GM13977 (cell line): ENCODE results near the gene VTN.

Experiments
- DNase-seq: peaks from one replicate; pipeline ENCODE4 v3.0.0; 2012; ENCODE audit warnings: low spot score
- in situ Hi-C: fragments of 300-500 bp; cut with MboI; formaldehyde crosslinking; loops from one replicate; pipeline ENCODE4 v1.12.0; 2022; ENCODE audit warnings: low sequenced_read_pairs, low pct_unique_long_range_greater_than_20kb, mixed read lengths, inconsistent platforms; ENCODE audit not compliant: unreplicated experiment
- TF ChIP-seq, protein P1 (sequence below): IDR thresholded peaks from 2 replicates; pipeline ENCODE4 v1.5.1; 2012; ENCODE audit warnings: mild to moderate bottlenecking, control low read depth; ENCODE audit not compliant: insufficient read depth; ENCODE audit errors: extremely low read depth, missing control alignments

Gene VTN

DNA sequence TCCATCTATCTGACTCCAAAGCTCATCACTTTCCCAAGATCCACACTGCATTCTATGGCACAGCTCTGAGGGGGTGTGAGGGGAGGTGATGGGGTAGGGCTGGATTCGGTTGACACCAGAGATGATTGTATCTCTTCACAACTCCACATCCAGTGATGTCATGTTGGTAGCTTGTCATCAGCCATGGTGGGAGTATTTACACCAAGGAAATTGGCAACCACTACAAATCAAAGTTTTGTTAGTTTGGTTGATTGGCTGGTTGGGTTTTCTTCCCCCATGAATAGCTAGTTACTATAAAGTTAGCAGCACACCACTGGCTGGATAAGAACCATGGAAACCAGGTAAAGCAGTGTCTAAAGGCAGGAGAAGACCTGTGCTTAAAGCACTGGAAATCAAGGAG lies 20.9 kb upstream of the VTN start:
- in situ Hi-C loops = loop anchor here (25.0 kb wide), 1 partner anchor 146 kb away; no protein-coding TSS in a partner anchor
- TF ChIP-seq, protein P1, sequence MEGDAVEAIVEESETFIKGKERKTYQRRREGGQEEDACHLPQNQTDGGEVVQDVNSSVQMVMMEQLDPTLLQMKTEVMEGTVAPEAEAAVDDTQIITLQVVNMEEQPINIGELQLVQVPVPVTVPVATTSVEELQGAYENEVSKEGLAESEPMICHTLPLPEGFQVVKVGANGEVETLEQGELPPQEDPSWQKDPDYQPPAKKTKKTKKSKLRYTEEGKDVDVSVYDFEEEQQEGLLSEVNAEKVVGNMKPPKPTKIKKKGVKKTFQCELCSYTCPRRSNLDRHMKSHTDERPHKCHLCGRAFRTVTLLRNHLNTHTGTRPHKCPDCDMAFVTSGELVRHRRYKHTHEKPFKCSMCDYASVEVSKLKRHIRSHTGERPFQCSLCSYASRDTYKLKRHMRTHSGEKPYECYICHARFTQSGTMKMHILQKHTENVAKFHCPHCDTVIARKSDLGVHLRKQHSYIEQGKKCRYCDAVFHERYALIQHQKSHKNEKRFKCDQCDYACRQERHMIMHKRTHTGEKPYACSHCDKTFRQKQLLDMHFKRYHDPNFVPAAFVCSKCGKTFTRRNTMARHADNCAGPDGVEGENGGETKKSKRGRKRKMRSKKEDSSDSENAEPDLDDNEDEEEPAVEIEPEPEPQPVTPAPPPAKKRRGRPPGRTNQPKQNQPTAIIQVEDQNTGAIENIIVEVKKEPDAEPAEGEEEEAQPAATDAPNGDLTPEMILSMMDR = no peak
- no peak for DNase-seq

DNA sequence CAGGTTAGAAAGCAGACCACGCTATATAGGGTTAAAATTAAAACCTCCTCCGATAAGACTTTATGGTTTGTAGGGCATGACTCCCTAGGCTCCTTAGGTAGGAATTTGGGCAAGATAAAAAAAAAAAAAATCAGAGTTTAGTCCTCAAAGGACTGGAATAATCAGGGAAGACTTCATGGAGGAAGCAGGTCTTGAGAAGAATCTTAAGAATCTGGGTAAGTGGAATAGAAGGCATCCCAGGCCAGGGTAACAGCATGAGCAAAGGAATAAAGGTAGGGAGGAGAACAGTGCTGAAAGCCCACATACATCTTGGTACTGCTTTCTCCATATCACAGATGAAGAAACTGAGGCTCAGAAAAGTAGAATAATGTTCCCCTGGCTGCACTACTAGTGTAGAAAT lies 20.5 kb upstream of the VTN start:
- in situ Hi-C loops = loop anchor here (25.0 kb wide), 1 partner anchor 147 kb away; no protein-coding TSS in a partner anchor
- TF ChIP-seq, protein P1 = no peak
- DNase-seq = no peak

- in situ Hi-C loops = loop anchor here (25.0 kb wide), 1 partner anchor 147 kb away; no protein-coding TSS in a partner anchor
- no peak for DNase-seq
- TF ChIP-seq, protein P1 = no peak
These were observed 20.0 kb upstream of the VTN start for GRCh38 chr17:28390141-28390540.

DNA sequence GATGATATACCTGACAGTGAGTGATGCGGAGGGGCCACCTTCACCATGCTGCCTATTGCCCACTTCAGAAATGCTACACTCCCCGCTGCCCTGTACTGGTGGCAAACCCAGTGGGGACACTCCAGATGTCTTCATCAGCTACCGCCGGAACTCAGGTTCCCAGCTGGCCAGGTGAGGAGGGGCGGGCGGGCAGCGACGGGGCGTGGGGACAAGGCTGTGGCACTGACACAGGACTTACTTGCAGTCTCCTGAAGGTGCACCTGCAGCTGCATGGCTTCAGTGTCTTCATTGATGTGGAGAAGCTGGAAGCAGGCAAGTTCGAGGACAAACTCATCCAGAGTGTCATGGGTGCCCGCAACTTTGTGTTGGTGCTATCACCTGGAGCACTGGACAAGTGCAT lies 18.0 kb upstream of the VTN start:
- no peak for DNase-seq
- in situ Hi-C loops = loop anchor here (25.0 kb wide), 1 partner anchor 149 kb away; no protein-coding TSS in a partner anchor
- TF ChIP-seq, protein P1 = no peak

DNA sequence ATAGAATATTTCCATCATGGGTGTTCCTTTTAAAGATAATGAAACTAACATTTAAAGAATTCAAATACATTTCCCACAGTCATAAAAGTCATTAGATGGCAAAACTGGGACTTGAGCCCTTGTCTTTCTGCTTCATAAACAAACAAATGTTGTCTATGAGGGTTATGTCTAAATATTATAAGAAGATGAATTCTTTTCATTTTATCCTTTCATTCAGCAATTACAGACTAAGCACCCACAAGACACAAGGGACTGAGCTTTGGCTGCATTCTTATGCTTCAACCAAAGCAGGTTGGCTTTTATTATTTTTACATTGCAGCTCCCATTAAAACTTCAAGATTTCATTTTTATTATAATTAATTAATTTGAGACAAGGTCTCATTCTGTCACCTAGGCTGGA lies 16.3 kb upstream of the VTN start:
- DNase-seq = no peak
- TF ChIP-seq, protein P1 = no peak
- in situ Hi-C loops = loop anchor here (25.0 kb wide), 1 partner anchor 151 kb away; no protein-coding TSS in a partner anchor

GRCh38 chr17:28385406-28385805 lies 15.3 kb upstream of the VTN start:
- DNase-seq = no peak
- in situ Hi-C loops = loop anchor here (25.0 kb wide), 1 partner anchor 152 kb away; no protein-coding TSS in a partner anchor
- TF ChIP-seq, protein P1 = no peak

DNA sequence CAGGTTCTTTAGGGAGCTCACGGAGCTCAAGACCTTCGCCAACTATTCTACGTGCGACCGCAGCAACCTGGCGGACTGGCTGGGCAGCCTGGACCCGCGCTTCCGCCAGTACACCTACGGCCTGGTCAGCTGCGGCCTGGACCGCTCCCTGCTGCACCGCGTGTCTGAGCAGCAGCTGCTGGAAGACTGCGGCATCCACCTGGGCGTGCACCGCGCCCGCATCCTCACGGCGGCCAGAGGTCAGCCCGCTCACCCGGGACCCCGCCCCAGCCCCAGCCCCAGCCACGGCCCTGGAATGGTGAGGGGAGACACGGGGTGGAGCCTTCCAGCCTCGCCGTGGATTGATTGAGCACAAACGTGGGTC lies 14.9 kb upstream of the VTN start:
- in situ Hi-C loops = loop anchor here (25.0 kb wide), 1 partner anchor 152 kb away; no protein-coding TSS in a partner anchor
- TF ChIP-seq, protein P1 = no peak
- no peak for DNase-seq
